HG03521 (cell line): ENCODE measurements around the gene SLC23A2.
"Not testable (repeated sequence)": the region's sequence is repeated elsewhere in the genome, so short reads cannot be mapped to it uniquely, and the experiment has no call there.

Source experiments
- ATAC-seq: cut with Tn5 transposase; IDR thresholded peaks from one replicate; pipeline ENCODE4 v1.9.1; 2021; ENCODE audit warnings: mild to moderate bottlenecking, moderate library complexity; ENCODE audit not compliant: unreplicated experiment

The SLC23A2 gene

GRCh38 chr20:4854561-4854901, 146.8 kb downstream of the SLC23A2 start:
- ATAC-seq: no peak

- no peak for ATAC-seq
Measured at GRCh38 chr20:4853757-4854560, 147.4 kb downstream of the SLC23A2 start.

- ATAC-seq: no peak
Measured at GRCh38 chr20:4853004-4853403, 148.3 kb downstream of the SLC23A2 start.

GRCh38 chr20:4850960-4851359, 150.3 kb downstream of the SLC23A2 start:
- ATAC-seq: no peak

- not testable (repeated sequence) for ATAC-seq
Measured at GRCh38 chr20:4848829-4849228, 152.5 kb downstream of the SLC23A2 start.

GRCh38 chr20:4848041-4848440, 153.3 kb downstream of the SLC23A2 start:
- ATAC-seq: no peak

- no peak for ATAC-seq
Measured at GRCh38 chr20:4846821-4847220, 154.5 kb downstream of the SLC23A2 start.

- no peak for ATAC-seq
Measured at GRCh38 chr20:4844751-4845465, 156.4 kb downstream of the SLC23A2 start.

- no peak for ATAC-seq
Measured at GRCh38 chr20:4844325-4844724, 157.0 kb downstream of the SLC23A2 start.

GRCh38 chr20:4840801-4841200, 160.5 kb downstream of the SLC23A2 start:
- no peak for ATAC-seq

- ATAC-seq: no peak
Measured at GRCh38 chr20:4838526-4838925, 162.8 kb downstream of the SLC23A2 start.

GRCh38 chr20:4837760-4838159, 163.6 kb downstream of the SLC23A2 start:
- ATAC-seq: no peak

- no peak for ATAC-seq
Measured at GRCh38 chr20:4836935-4837334, 164.4 kb downstream of the SLC23A2 start.

GRCh38 chr20:4836473-4836872, 164.8 kb downstream of the SLC23A2 start:
- ATAC-seq: no peak

GRCh38 chr20:4835244-4836177, 165.8 kb downstream of the SLC23A2 start:
- no peak for ATAC-seq

- ATAC-seq: no peak
Measured at GRCh38 chr20:4833074-4833728, 168.1 kb downstream of the SLC23A2 start.

- ATAC-seq: no peak
Measured at GRCh38 chr20:4832469-4832868, 168.8 kb downstream of the SLC23A2 start.

GRCh38 chr20:4830696-4831095, 170.6 kb downstream of the SLC23A2 start:
- no peak for ATAC-seq

- ATAC-seq: no peak
Measured at GRCh38 chr20:4830259-4830658, 171.1 kb downstream of the SLC23A2 start.

- no peak for ATAC-seq
Measured at GRCh38 chr20:4829514-4830215, 171.6 kb downstream of the SLC23A2 start.
